Cardiac muscle cell (in vitro differentiated cells and primary cell): ENCODE results near the gene BEST2. TPM values are rescaled to one million over a fixed set of nuclear protein-coding genes. Genes with fewer than 3 reads are reported as not detected.

Source experiments
- DNase-seq, 2 donors: peaks; one replicate each; pipeline versions ENCODE4 v3.0.0 to v3.0.0-alpha.2; 2010 to 2017; ENCODE audit warnings: low read depth in 1 of 2, low spot score in 1 of 2
- H3K27ac ChIP-seq: fragments of 200-600 bp; sonication (generic); 2 replicates; pipeline ENCODE4 v1.5.1; 2016
- H3K27me3 ChIP-seq: fragments of 200-600 bp; sonication (generic); 2 replicates; pipeline ENCODE4 v1.6.0; 2016; ENCODE audit warnings: control low read depth
- H3K36me3 ChIP-seq: fragments of 200-600 bp; sonication (generic); 2 replicates; pipeline ENCODE4 v1.5.1; 2016; ENCODE audit warnings: control low read depth
- H3K4me1 ChIP-seq: fragments of 200-600 bp; sonication (generic); 2 replicates; pipeline ENCODE4 v1.8.1; 2017; ENCODE audit warnings: low read depth, mild to moderate bottlenecking, mixed run types
- H3K4me3 ChIP-seq: fragments of 200-600 bp; sonication (generic); 2 replicates; pipeline ENCODE4 v1.5.1; 2016; ENCODE audit warnings: mild to moderate bottlenecking
- H3K9me3 ChIP-seq: fragments of 200-600 bp; sonication (generic); 2 replicates; pipeline ENCODE4 v1.5.1; 2017; ENCODE audit warnings: low read depth, mild to moderate bottlenecking, control low read depth
- polyA plus RNA-seq: library from polyadenylated mRNA; unstranded; fragments of >200 nt; fragmentation: Nextera tagmentation; extraction: Ambion mirVana; gene quantifications from 2 replicates; pipeline ENCODE4 v1.2.1, GENCODE V29; 2016
- total RNA-seq: library from RNA; depleted of rRNA; stranded (reverse); fragments of >200 nt; gene quantifications from 2 replicates; pipeline ENCODE4 v1.2.3, GENCODE V29; 2016
- TF ChIP-seq, protein P1 (sequence below): IDR thresholded peaks from 2 replicates; pipeline ENCODE4 v1.5.1; 2012; ENCODE audit warnings: low read depth, mild to moderate bottlenecking, low read length

The BEST2 gene
- total and polyA plus RNA-seq, 2 experiments from 2014 or later: not detected

DNA sequence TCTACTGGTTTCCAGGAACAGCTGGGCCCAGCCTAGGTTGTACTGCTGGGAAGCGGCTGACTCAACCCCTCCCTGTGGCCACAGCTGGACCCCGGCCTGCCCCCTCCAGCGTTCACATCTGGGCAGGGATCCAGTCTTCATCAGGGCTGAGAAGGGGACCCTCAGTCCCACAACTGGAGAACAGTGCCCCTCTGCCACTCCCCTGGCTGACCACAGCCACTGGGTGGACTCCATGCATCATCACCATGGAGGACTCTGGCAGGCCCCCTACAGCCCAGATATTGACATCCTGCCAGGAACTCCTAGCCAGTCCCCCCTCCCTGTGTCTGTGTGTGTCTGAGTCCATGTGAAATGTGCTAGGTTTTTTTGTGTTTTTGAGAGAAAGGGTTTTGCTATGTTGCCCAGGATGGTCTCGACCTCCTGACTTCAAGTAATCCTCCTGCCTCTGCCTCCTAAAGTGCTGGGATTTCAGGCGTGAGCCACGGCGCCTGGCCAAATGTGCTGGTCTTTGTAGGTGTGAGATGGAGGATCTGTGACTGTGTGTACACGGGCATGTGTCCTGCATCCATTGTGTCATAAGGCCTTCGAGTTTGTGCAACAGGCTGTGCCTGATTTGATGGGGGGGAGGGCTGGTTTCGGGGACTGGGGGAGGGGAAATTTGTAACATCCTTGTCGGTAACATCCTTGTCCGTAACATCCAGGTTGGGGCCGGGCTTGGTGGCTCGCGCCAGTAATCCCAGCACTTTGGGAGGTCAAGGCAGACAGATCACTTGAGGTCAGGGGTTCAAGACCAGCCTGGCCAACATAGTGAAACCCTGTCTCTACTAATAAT lies 27.8 kb downstream of the BEST2 start:
- TF ChIP-seq, protein P1, sequence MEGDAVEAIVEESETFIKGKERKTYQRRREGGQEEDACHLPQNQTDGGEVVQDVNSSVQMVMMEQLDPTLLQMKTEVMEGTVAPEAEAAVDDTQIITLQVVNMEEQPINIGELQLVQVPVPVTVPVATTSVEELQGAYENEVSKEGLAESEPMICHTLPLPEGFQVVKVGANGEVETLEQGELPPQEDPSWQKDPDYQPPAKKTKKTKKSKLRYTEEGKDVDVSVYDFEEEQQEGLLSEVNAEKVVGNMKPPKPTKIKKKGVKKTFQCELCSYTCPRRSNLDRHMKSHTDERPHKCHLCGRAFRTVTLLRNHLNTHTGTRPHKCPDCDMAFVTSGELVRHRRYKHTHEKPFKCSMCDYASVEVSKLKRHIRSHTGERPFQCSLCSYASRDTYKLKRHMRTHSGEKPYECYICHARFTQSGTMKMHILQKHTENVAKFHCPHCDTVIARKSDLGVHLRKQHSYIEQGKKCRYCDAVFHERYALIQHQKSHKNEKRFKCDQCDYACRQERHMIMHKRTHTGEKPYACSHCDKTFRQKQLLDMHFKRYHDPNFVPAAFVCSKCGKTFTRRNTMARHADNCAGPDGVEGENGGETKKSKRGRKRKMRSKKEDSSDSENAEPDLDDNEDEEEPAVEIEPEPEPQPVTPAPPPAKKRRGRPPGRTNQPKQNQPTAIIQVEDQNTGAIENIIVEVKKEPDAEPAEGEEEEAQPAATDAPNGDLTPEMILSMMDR: no peak
- Histone ChIP-seq H3K27ac (peak overlapping the region; percentile 7), H3K36me3 (no peaks in the 10 kb centered on the region), H3K27me3 (no peaks in the 10 kb centered on the region), H3K9me3 (no peaks in the 10 kb centered on the region), H3K4me3 (no peak overlapping the region), H3K4me1 (peaks cover 15% of the 10 kb centered on the region)
- peak; percentile 58 to 96 for DNase-seq

- no peaks in the 10 kb centered on the region for H3K36me3 ChIP-seq
- H3K4me3 ChIP-seq: peak overlapping the region; percentile 39
- H3K4me1 ChIP-seq: peaks cover 24% of the 10 kb centered on the region
- no peak overlapping the region for H3K27ac ChIP-seq
- DNase-seq: no peak
- TF ChIP-seq, protein P1: no peak
- H3K27me3 ChIP-seq: no peaks in the 10 kb centered on the region
- no peaks in the 10 kb centered on the region for H3K9me3 ChIP-seq
Measured at GRCh38 chr19:12782174-12782423, 30.5 kb downstream of the BEST2 start.

GRCh38 chr19:12782424-12783290 lies 31.1 kb downstream of the BEST2 start:
- Histone ChIP-seq H3K4me1 (peaks cover 24% of the 10 kb centered on the region), H3K36me3 (no peaks in the 10 kb centered on the region), H3K4me3 (peak overlapping the region; percentile 39), H3K9me3 (no peaks in the 10 kb centered on the region), H3K27me3 (no peaks in the 10 kb centered on the region), H3K27ac (no peak overlapping the region)
- DNase-seq: peak; percentile 70 to 93
- TF ChIP-seq, protein P1: no peak

DNA sequence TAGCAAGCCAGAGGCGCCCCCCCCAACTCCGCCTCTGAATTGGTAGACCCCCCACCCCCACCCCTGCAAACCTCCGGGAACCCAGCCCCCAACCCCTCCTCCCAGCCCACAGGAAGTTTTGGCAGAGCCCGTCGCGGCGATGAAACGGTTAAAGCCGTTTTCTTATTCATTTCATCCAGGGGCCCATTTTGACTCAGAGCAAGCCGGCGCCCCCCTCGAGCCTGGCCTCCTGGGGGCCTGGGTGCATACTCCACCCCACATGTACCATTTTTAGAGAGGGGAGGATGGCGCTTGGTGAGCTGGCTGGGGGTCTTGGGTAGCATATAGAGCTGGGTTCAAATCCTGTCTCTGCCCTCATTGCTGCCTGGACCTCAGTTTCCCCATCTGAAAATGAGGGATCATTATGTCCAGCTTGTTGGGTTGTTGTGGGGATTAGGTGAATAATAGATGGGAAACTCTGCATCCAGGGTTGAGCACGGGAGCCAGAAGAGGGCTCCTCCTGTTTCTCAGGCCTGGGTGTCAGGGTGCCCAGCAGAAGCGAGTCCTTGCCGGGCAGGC lies 31.8 kb downstream of the BEST2 start:
- Histone ChIP-seq H3K27ac (no peak overlapping the region), H3K4me1 (peaks cover 28% of the 10 kb centered on the region), H3K9me3 (no peaks in the 10 kb centered on the region), H3K27me3 (no peaks in the 10 kb centered on the region), H3K36me3 (no peaks in the 10 kb centered on the region), H3K4me3 (peak overlapping the region; percentile 39)
- TF ChIP-seq, protein P1: no peak
- no peak for DNase-seq

GRCh38 chr19:12783849-12784393 lies 32.3 kb downstream of the BEST2 start:
- Histone ChIP-seq H3K27ac (peak overlapping the region; percentile 68), H3K4me1 (peaks cover 34% of the 10 kb centered on the region), H3K9me3 (no peaks in the 10 kb centered on the region), H3K27me3 (no peaks in the 10 kb centered on the region), H3K36me3 (no peaks in the 10 kb centered on the region), H3K4me3 (no peak overlapping the region)
- DNase-seq: no peak
- TF ChIP-seq, protein P1: no peak
